Thoracic aorta (tissue), 2 donors: ENCODE measurements around the gene CD276. TPM values are rescaled to one million over a fixed set of nuclear protein-coding genes. Genes with fewer than 3 reads are reported as not detected.
"Not testable (repeated sequence)": the region's sequence is repeated elsewhere in the genome, so short reads cannot be mapped to it uniquely, and the experiment has no call there.

ENCODE experiments used
- ATAC-seq: fragments of 150-250 bp; one replicate; pipeline ENCODE4 v1.8.0; 2017; ENCODE audit warnings: low read depth; ENCODE audit not compliant: insufficient number of reproducible peaks, low FRiP score
- DNase-seq: peaks from one replicate; pipeline ENCODE4 v3.0.0-alpha.2; 2020; ENCODE audit warnings: low spot score
- H3K27ac ChIP-seq, 2 donors: fragments of 200-600 bp; sonication (generic); 1 replicate in 1 of 2; 2 replicates in 1 of 2; pipeline ENCODE4 v1.5.1; 2016; ENCODE audit warnings: mild to moderate bottlenecking in 2 of 2, moderate library complexity in 2 of 2
- H3K27me3 ChIP-seq: fragments of 200-600 bp; sonication (generic); replicated peaks from 2 replicates; pipeline ENCODE4 v1.6.0; 2016; ENCODE audit warnings: mild to moderate bottlenecking; ENCODE audit not compliant: insufficient read depth
- H3K36me3 ChIP-seq: fragments of 200-600 bp; sonication (generic); one replicate; pipeline ENCODE4 v1.5.1; 2016
- H3K4me1 ChIP-seq, 2 donors: fragments of 200-600 bp; sonication (generic); 1 replicate in 1 of 2; 2 replicates in 1 of 2; pipeline versions ENCODE4 v1.5.1 to v1.6.0; 2016; ENCODE audit warnings: low read depth in 2 of 2, mild to moderate bottlenecking in 1 of 2; ENCODE audit not compliant: control insufficient read depth in 1 of 2
- H3K4me3 ChIP-seq: fragments of 200-600 bp; sonication (generic); 2 replicates; pipeline ENCODE4 v1.5.1; 2016; ENCODE audit warnings: mild to moderate bottlenecking
- H3K9me3 ChIP-seq: fragments of 200-600 bp; sonication (generic); 2 replicates; pipeline ENCODE4 v1.5.1; 2016
- total RNA-seq, 2 donors: library from RNA; depleted of rRNA; stranded (reverse); fragments of >200 nt; gene quantifications; one replicate each; pipeline versions ENCODE4 v1.1.0 to v1.2.3, GENCODE V29; 2016
- TF ChIP-seq, protein P1 (sequence below): fragments of 200-600 bp; sonication (generic); IDR thresholded peaks from one replicate; pipeline ENCODE4 v1.5.1; 2019; ENCODE audit warnings: antibody characterized with exemption

CD276 gene
- total RNA-seq, 2 donors from 2014 or later = 47.4 to 67.6 TPM

DNA sequence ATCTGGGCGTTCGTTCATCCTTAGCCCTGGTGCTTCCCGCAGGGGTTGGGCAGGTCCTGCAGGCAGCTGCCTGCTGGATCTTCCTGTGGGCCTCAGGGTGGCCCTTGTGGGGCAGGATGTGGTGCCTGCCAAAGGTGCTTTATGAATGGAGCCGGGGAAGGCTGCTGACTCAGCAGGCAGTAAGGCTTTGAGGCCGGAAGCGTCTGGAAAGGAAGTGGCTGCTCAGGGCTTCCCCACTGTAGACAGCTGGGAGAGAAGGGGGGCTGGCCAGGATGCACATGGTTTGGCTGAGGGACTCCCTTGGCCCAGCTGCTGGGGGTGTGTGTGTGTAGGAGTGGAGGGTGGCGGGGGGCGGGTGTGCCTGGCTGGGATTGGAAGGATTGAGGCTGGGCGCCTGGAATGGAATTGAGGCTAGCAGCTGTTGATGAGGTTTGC, 12.9 kb downstream of the CD276 start:
- DNase-seq = peak; percentile 18
- Histone ChIP-seq H3K4me1 (peaks cover 23 to 48% of the 10 kb centered on the region in 2 donors), H3K36me3 (no peaks in the 10 kb centered on the region), H3K9me3 (no peaks in the 10 kb centered on the region), H3K27ac (no peak overlapping the region), H3K27me3 (no peaks in the 10 kb centered on the region), H3K4me3 (no peak overlapping the region)
- TF ChIP-seq, protein P1, sequence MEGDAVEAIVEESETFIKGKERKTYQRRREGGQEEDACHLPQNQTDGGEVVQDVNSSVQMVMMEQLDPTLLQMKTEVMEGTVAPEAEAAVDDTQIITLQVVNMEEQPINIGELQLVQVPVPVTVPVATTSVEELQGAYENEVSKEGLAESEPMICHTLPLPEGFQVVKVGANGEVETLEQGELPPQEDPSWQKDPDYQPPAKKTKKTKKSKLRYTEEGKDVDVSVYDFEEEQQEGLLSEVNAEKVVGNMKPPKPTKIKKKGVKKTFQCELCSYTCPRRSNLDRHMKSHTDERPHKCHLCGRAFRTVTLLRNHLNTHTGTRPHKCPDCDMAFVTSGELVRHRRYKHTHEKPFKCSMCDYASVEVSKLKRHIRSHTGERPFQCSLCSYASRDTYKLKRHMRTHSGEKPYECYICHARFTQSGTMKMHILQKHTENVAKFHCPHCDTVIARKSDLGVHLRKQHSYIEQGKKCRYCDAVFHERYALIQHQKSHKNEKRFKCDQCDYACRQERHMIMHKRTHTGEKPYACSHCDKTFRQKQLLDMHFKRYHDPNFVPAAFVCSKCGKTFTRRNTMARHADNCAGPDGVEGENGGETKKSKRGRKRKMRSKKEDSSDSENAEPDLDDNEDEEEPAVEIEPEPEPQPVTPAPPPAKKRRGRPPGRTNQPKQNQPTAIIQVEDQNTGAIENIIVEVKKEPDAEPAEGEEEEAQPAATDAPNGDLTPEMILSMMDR = no peak
- ATAC-seq = no peak

DNA sequence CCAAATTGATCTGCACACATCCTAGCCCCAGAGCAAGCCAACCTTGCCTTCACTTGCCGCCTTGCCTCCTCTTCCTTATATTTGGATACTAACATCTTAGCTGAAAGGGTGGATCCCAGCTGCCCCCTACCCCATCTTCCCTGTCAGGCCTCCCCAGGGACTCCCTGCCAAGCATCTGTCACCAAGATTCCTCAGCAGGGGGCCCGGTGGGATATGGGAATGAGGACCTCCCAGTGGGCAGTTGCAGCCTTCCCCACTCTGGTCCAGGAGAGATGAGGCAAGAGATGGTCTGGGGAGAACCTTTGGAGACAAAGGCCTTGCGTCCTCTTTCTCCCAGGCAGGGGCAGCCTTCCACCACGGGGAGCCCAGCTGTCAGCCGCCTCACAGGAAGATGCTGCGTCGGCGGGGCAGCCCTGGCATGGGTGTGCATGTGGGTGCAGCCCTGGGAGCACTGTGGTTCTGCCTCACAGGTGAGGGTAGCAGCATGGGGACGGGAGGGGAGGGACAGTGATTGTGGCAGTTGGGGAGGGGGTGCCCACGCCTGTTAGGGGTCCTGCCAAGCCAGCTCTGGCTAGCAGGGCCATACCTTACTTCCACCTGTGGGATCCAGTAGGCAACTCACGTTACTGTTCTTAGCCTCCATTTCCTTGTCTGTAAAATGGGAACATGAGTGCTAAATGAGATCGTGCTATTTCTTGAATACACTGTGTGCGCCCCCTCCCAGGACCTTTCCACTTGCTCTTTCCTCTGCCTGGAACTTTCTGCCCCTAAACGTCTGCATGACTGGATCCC, 15.3 kb downstream of the CD276 start:
- Histone ChIP-seq H3K27me3 (no peaks in the 10 kb centered on the region), H3K27ac (no peak overlapping the region), H3K4me3 (no peak overlapping the region), H3K4me1 (peaks cover 17 to 35% of the 10 kb centered on the region in 2 donors), H3K36me3 (peaks cover 6% of the 10 kb centered on the region), H3K9me3 (no peaks in the 10 kb centered on the region)
- TF ChIP-seq, protein P1 = no peak
- ATAC-seq (no peak), DNase-seq (no peak)

DNA sequence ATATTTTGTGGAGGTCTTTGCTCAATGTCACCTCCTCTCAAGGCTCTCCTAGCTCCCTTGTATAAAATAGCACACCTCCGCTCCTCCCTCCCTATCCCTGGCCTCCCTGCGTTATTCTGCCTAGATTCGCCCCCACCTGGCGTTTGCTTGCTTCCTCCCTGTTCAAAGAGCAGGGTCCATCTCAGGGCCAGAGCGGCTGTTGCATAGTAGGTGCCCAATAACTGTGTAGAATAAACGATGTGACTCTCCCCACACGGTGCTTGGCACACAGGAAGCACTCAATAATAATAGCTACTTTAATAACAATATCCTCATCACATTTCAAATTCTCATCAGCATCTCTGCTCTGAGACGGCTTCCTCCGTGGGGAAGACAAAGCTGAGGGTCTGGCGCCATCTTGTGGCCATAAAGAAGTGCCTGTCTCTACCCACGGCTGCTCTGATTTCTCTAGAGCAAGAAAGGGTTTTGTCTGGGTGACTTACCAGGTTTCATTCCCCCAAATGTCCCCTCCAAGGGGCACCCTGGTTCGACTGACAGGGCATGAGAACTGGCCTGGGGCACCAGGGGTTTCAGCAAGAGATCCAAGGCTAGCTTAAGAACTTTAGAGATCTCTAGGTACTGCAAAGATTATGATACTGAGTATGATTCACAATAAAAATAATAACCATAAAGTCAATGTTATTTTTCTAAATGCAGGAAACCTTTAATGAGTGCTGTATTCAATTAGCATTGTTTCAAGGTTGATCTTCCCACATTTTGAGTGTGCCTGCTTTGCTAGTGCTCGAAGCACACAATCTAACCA, 16.1 kb downstream of the CD276 start:
- Histone ChIP-seq H3K9me3 (no peaks in the 10 kb centered on the region), H3K4me1 (peaks cover 13 to 27% of the 10 kb centered on the region in 2 donors), H3K27ac (no peak overlapping the region), H3K27me3 (no peaks in the 10 kb centered on the region), H3K36me3 (peaks cover 13% of the 10 kb centered on the region), H3K4me3 (no peak overlapping the region)
- DNase-seq = peak; percentile 35
- TF ChIP-seq, protein P1 = peak; percentile 86
- ATAC-seq = no peak

DNA sequence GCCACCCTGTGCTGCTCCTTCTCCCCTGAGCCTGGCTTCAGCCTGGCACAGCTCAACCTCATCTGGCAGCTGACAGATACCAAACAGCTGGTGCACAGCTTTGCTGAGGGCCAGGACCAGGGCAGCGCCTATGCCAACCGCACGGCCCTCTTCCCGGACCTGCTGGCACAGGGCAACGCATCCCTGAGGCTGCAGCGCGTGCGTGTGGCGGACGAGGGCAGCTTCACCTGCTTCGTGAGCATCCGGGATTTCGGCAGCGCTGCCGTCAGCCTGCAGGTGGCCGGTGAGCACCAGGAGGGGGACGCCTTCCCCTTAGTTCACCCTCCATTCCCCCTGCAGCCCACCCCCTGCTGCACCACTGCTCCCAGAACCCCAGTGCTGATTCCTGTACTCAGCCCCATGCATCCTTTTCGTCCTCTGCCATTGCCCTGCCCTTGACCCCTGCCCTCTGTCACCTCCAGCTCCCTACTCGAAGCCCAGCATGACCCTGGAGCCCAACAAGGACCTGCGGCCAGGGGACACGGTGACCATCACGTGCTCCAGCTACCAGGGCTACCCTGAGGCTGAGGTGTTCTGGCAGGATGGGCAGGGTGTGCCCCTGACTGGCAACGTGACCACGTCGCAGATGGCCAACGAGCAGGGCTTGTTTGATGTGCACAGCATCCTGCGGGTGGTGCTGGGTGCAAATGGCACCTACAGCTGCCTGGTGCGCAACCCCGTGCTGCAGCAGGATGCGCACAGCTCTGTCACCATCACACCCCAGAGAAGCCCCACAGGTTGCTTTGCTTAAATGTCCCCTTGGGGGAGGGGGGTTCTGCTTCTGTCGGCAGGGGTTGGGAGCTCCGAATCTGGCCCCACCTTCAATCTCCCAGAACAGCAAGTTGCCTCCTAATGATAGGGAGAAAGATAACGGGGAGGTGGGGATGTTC, 18.4 kb downstream of the CD276 start:
- H3K27ac ChIP-seq, ATAC-seq, H3K27me3 ChIP-seq: not testable (repeated sequence)

DNA sequence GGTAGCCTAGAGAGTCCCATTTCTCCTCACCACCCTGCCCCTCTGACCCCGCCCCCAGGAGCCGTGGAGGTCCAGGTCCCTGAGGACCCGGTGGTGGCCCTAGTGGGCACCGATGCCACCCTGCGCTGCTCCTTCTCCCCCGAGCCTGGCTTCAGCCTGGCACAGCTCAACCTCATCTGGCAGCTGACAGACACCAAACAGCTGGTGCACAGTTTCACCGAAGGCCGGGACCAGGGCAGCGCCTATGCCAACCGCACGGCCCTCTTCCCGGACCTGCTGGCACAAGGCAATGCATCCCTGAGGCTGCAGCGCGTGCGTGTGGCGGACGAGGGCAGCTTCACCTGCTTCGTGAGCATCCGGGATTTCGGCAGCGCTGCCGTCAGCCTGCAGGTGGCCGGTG, 19.4 kb downstream of the CD276 start:
- not testable (repeated sequence) for DNase-seq, H3K9me3 ChIP-seq, H3K4me3 ChIP-seq, H3K27me3 ChIP-seq, ATAC-seq, H3K27ac ChIP-seq, H3K4me1 ChIP-seq
- peaks cover 30% of the 10 kb centered on the region for H3K36me3 ChIP-seq

More for the DNA sequence above, 18.4 kb downstream of the CD276 start:
- not testable (repeated sequence) for H3K4me3 ChIP-seq, H3K9me3 ChIP-seq, DNase-seq, H3K4me1 ChIP-seq
- H3K36me3 ChIP-seq = peaks cover 24% of the 10 kb centered on the region

DNA sequence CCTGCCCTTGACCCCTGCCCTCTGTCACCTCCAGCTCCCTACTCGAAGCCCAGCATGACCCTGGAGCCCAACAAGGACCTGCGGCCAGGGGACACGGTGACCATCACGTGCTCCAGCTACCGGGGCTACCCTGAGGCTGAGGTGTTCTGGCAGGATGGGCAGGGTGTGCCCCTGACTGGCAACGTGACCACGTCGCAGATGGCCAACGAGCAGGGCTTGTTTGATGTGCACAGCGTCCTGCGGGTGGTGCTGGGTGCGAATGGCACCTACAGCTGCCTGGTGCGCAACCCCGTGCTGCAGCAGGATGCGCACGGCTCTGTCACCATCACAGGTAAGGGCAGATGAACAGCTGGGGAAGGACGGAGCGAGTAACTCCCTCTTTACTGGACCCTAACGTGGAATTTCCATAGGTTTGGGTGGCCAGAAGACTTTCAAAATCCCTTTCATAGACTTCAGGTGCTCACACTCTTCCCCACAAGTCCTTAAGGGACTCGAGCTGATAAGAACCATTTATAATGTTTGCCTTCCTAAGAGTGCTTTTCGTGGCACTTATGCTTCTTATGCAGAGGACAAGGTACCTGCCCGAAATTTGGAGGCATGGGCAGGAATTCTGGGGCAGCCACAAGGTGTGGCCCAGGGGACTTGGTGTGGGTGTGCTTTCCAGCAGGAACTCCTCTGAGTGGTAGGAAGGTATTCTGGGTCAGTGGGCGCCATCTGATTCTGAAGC, 20.1 kb downstream of the CD276 start:
- not testable (repeated sequence) for H3K9me3 ChIP-seq, H3K27me3 ChIP-seq, H3K27ac ChIP-seq, DNase-seq, H3K4me1 ChIP-seq, ATAC-seq, H3K4me3 ChIP-seq
- peaks cover 32% of the 10 kb centered on the region for H3K36me3 ChIP-seq
